Loucy (cell line): ENCODE measurements around the gene ZNF341.

Experiments
- H2AFZ ChIP-seq: fragments of 200-600 bp; sonication (generic); 2 replicates; pipeline ENCODE4 v1.6.0; 2016; ENCODE audit warnings: antibody characterized with exemption, mild to moderate bottlenecking, low read length, moderate library complexity
- H3F3A ChIP-seq: fragments of 200-600 bp; 2 replicates; pipeline ENCODE4 v1.6.0; 2016; ENCODE audit warnings: antibody characterized with exemption, low read depth, mild to moderate bottlenecking
- H3K27me3 ChIP-seq: fragments of 200-600 bp; sonication (generic); 2 replicates; pipeline ENCODE4 v1.6.1; 2014; ENCODE audit warnings: low read length, mild to moderate bottlenecking; ENCODE audit not compliant: insufficient read depth, poor library complexity, severe bottlenecking
- H3K36me3 ChIP-seq: fragments of 200-600 bp; sonication (generic); 2 replicates; pipeline ENCODE4 v1.6.1; 2016; ENCODE audit warnings: low read length; ENCODE audit not compliant: insufficient read depth
- H3K4me1 ChIP-seq: fragments of 200-600 bp; sonication (generic); 2 replicates; pipeline ENCODE4 v1.5.1; 2014; ENCODE audit warnings: low read length, mild to moderate bottlenecking; ENCODE audit not compliant: insufficient read depth, poor library complexity, severe bottlenecking
- H3K4me2 ChIP-seq: fragments of 200-600 bp; sonication (generic); 2 replicates; pipeline ENCODE4 v1.6.0; 2014; ENCODE audit warnings: antibody characterized with exemption, low read length, low read depth, mild to moderate bottlenecking; ENCODE audit not compliant: poor library complexity, severe bottlenecking
- H3K4me3 ChIP-seq: fragments of 200-600 bp; sonication (generic); 2 replicates; pipeline ENCODE4 v1.5.1; 2014; ENCODE audit warnings: low read length, mild to moderate bottlenecking, mixed read lengths; ENCODE audit not compliant: poor library complexity, severe bottlenecking
- H3K79me2 ChIP-seq: fragments of 200-600 bp; sonication (generic); 2 replicates; pipeline ENCODE4 v1.6.1; 2014; ENCODE audit warnings: low read length; ENCODE audit not compliant: insufficient read depth
- H3K9ac ChIP-seq: fragments of 200-600 bp; sonication (generic); 2 replicates; pipeline ENCODE4 v1.6.0; 2014; ENCODE audit warnings: mild to moderate bottlenecking, low read depth, low read length, moderate library complexity; ENCODE audit not compliant: poor library complexity, severe bottlenecking
- H3K9me2 ChIP-seq: fragments of 200-600 bp; sonication (generic); replicated peaks from 2 replicates; pipeline ENCODE4 v1.6.1; 2016; ENCODE audit warnings: low read depth, low read length, mixed read lengths
- H3K9me3 ChIP-seq: fragments of 200-600 bp; sonication (generic); 2 replicates; pipeline ENCODE4 v1.6.1; 2014; ENCODE audit warnings: mild to moderate bottlenecking, antibody characterized with exemption, low read length, low read depth; ENCODE audit not compliant: insufficient read depth
- H4K20me1 ChIP-seq: fragments of 200-600 bp; sonication (generic); 2 replicates; pipeline ENCODE4 v1.6.0; 2014; ENCODE audit warnings: antibody characterized with exemption, low read length, mild to moderate bottlenecking; ENCODE audit not compliant: insufficient read depth, poor library complexity, severe bottlenecking
- CTCF ChIP-seq: fragments of 200-600 bp; sonication (generic); conservative IDR thresholded peaks from 2 replicates; pipeline ENCODE4 v1.5.1; 2014; ENCODE audit warnings: mild to moderate bottlenecking, antibody characterized with exemption, low read length
- EZH2phosphoT487 ChIP-seq: fragments of 200-600 bp; IDR thresholded peaks from 2 replicates; pipeline ENCODE4 v1.6.1; 2018; ENCODE audit warnings: antibody characterized with exemption, mild to moderate bottlenecking, moderate library complexity, borderline replicate concordance

ZNF341 gene

GRCh38 chr20:33812152-33812849 is 80.5 kb downstream of the ZNF341 start:
- no peaks in the 10 kb centered on the region for H3K27me3 ChIP-seq
- H3K4me1 ChIP-seq = peaks cover 48% of the 10 kb centered on the region
- peak overlapping the region; percentile 92 for H3K4me2 ChIP-seq
- H3K4me3 ChIP-seq = peak overlapping the region; percentile 83
- H2AFZ ChIP-seq = no peak overlapping the region
- H3K9me2 ChIP-seq = no peaks in the 10 kb centered on the region
- H3K79me2 ChIP-seq = peaks cover 60% of the 10 kb centered on the region
- TF ChIP-seq CTCF (no peak), EZH2phosphoT487 (no peak)
- H3F3A ChIP-seq = no peaks in the 10 kb centered on the region
- peaks cover 47% of the 10 kb centered on the region for H4K20me1 ChIP-seq
- no peaks in the 10 kb centered on the region for H3K9me3 ChIP-seq
- peak overlapping the region; percentile 87 for H3K9ac ChIP-seq
- no peaks in the 10 kb centered on the region for H3K36me3 ChIP-seq

- Histone ChIP-seq H3K4me1 (peaks cover 50% of the 10 kb centered on the region), H3K9me3 (no peaks in the 10 kb centered on the region), H3K4me3 (peak overlapping the region; percentile 83), H3F3A (no peaks in the 10 kb centered on the region), H3K9me2 (no peaks in the 10 kb centered on the region), H3K27me3 (no peaks in the 10 kb centered on the region), H3K4me2 (peak overlapping the region; percentile 92), H2AFZ (no peak overlapping the region), H3K79me2 (peaks cover 67% of the 10 kb centered on the region), H3K36me3 (no peaks in the 10 kb centered on the region), H4K20me1 (peaks cover 53% of the 10 kb centered on the region), H3K9ac (peak overlapping the region; percentile 87)
- TF ChIP-seq CTCF (no peak), EZH2phosphoT487 (no peak)
These were observed 81.2 kb downstream of the ZNF341 start for GRCh38 chr20:33812908-33813462.

GRCh38 chr20:33814238-33814712 is 82.5 kb downstream of the ZNF341 start:
- no peaks in the 10 kb centered on the region for H3F3A ChIP-seq
- peaks cover 63% of the 10 kb centered on the region for H4K20me1 ChIP-seq
- no peaks in the 10 kb centered on the region for H3K27me3 ChIP-seq
- TF ChIP-seq EZH2phosphoT487 (no peak), CTCF (no peak)
- H3K9me2 ChIP-seq = no peaks in the 10 kb centered on the region
- H3K36me3 ChIP-seq = no peaks in the 10 kb centered on the region
- peak overlapping the region; percentile 92 for H3K4me2 ChIP-seq
- no peaks in the 10 kb centered on the region for H3K9me3 ChIP-seq
- peak overlapping the region; percentile 83 for H3K4me3 ChIP-seq
- H2AFZ ChIP-seq = no peak overlapping the region
- H3K9ac ChIP-seq = peak overlapping the region; percentile 20
- peaks cover 50% of the 10 kb centered on the region for H3K4me1 ChIP-seq
- H3K79me2 ChIP-seq = peaks cover 79% of the 10 kb centered on the region
